DMS 273 (cell line): ENCODE data around the gene ICOSLG.
"Not testable (repeated sequence)": the region's sequence is repeated elsewhere in the genome, so short reads cannot be mapped to it uniquely, and the experiment has no call there.

ENCODE experiments used
- DNase-seq: peaks from one replicate; lab custom pipeline; 2025; ENCODE audit not compliant: unreplicated experiment; lab: John Stamatoyannopoulos, UW

Gene ICOSLG

DNA sequence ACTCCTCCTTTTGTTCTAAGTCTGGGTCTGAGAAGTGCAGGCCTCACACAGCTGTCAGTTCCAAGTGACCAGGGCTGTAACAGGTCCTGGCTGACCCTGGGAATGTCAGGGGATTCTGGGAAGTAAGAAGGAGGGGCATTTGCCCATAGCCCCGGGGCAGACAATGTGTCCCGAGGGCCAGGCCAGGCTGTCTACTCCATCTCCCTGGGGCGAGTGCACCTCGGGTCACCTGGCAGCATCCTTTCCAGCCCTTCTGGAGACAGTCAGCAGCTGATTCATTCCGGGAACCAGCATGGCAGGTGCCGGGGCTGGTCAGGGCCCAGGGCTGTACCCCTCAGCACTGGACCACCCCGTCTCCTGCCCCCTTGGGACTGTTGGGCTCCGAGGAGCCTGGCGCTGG, 13.1 kb downstream of the ICOSLG start:
- DNase-seq = not testable (repeated sequence)

- not testable (repeated sequence) for DNase-seq
These were observed 15.1 kb downstream of the ICOSLG start for GRCh38 chr21:44225605-44226004.

GRCh38 chr21:44223334-44223733, 17.4 kb downstream of the ICOSLG start:
- not testable (repeated sequence) for DNase-seq

DNA sequence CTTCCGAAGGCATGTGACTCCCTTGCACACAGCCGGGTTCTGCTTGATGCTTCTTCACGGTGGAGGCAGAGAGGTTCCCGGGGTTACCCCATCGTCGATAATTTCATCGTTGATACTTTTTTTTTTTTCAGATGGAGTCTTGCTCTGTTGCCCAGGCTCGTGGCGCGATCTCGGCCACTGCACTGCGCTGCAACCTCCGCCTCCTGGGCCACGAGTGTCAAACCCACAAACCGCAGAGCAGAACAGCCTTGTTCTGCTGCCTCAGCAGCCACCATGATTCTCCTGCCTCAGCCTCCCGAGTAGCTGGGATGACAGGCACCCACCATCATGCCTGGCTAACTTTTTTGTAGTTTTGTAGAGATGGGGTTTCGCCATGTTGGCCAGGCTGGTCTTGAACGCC, 20.1 kb downstream of the ICOSLG start:
- not testable (repeated sequence) for DNase-seq

DNA sequence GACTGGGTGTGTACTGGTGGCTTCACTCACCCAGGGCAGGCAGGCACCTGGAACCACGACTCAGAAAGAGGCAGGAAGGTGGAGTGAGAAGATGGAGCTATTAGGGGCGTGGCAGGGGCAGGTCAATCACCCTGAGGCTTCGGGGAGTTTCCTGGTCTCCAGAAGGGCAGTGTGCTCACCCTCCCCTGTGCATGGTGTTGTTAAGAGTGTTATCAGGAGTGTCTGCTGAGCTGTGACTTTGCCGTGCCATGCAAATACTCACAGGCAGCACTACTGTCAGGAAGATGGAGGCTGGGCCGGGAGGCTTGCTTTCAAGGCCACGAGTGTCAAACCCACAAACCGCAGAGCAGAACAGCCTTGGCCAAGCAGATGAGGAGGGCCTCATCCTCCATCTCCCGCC, 22.3 kb downstream of the ICOSLG start:
- not testable (repeated sequence) for DNase-seq

GRCh38 chr21:44211978-44212377, 28.8 kb downstream of the ICOSLG start:
- DNase-seq = not testable (repeated sequence)

GRCh38 chr21:44211574-44211973, 29.2 kb downstream of the ICOSLG start:
- not testable (repeated sequence) for DNase-seq

- not testable (repeated sequence) for DNase-seq
These were observed 32.7 kb downstream of the ICOSLG start for GRCh38 chr21:44207860-44208646.

DNA sequence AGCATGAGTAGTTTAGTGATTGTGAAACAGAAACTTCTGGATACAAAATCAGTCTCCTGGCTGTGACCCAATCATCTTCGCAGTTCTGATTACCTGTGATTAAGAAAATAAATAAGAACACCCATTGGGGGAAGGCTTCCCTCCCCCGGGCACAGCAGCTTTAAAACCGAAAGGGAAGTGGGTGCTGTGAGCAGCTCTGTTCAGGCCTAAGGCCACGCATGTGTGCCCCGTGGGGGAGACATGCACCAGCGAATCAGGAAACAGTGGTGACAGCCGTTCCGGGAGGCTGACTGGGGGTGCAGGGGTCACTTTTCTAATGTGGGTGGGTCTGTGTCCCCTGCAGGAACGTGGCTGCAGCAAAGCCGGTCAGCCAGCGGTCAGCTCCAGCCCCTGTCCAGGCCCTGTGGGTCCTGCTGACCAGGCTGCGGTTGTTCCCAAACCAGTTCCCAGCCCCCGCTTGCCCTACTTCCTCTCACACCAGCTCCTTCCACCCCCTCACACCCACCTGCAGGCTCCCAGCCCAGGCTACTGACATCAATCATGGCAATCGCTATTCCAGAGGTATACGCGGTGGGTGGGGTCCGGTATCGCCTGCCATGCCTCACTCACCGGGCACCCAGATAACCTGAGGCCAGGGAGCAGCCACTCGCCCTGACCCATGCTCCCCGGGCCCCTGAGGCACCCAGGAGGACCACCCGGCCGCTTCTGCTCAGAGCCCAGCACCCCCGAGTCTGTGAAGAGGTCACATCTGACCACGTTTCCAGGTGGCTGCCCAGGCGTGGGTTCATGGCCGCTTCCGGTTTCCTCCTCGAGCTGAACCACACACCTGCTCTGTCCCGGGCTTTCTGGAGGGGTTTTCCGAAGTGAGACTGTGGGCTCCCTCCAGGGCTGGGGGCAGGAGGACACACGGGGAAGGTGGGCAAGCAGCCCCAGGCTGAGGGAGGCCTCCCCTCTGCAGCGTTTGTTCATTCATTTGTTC, 33.8 kb downstream of the ICOSLG start:
- DNase-seq = not testable (repeated sequence)

DNA sequence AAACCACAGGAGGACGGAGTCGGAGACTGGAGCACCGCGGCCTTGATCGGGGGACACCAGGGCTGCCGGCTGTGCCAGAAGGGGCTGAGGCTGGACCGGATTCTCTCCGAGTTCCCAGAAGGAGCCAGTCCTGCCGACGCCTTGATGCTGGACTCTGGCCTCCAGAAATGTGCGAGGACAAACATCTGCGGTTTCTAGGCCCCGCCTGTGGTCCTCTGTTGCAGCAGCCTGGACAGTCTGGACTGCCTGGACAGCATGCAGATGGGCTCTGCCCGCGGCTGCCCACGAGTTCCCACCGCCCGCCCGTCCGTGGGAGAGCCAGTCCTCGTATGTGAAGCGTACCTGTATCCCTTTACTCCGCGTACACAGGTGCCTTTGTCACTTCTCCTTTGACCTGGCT, 34.6 kb downstream of the ICOSLG start:
- not testable (repeated sequence) for DNase-seq

- DNase-seq = not testable (repeated sequence)
These were observed 38.0 kb downstream of the ICOSLG start for GRCh38 chr21:44202590-44203299.

DNA sequence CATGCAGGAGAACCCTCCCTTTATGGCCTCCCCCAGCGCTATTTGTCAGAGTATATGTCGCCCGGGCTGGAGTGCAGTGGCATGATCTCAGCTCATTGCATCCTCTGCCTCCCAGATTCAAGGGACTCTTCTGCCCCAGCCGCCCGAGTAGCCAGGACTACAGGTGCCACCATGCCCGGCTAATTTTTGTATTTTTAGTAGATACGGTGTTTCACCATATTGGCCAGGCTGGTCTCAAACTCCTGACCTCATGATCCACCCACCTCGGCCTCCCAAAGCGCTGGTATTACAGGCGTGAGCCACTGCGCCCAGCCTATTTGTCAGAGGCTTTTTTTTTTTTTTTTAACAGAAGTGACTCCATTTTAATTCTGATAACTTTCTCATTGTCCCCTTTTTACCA, 40.7 kb downstream of the ICOSLG start:
- not testable (repeated sequence) for DNase-seq

- no peak for DNase-seq
These were observed 41.3 kb downstream of the ICOSLG start for GRCh38 chr21:44199448-44199847.

GRCh38 chr21:44197156-44197516, 43.6 kb downstream of the ICOSLG start:
- not testable (repeated sequence) for DNase-seq

GRCh38 chr21:44196212-44197155, 44.3 kb downstream of the ICOSLG start:
- DNase-seq = not testable (repeated sequence)

DNA sequence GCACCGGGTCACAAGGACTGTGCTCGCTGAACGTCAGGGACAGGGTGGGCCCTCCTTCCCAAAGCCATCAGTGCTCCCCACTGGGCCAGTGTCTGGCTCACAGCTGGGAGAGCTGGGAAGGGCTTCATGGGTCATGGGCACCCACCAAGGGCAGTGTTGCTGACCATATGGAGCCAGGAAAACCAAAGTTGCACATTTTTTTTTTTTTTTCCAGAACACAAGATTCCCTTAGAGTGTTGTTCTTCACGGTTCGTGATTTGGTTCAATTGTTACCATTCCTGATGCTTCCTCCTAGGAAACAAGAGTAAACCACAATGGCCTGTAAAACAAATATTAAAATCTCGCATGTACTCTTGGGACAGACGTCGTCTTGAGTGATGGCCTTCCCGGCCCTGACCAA, 45.9 kb downstream of the ICOSLG start:
- not testable (repeated sequence) for DNase-seq

- not testable (repeated sequence) for DNase-seq
These were observed 46.3 kb downstream of the ICOSLG start for GRCh38 chr21:44194451-44194850.

DNA sequence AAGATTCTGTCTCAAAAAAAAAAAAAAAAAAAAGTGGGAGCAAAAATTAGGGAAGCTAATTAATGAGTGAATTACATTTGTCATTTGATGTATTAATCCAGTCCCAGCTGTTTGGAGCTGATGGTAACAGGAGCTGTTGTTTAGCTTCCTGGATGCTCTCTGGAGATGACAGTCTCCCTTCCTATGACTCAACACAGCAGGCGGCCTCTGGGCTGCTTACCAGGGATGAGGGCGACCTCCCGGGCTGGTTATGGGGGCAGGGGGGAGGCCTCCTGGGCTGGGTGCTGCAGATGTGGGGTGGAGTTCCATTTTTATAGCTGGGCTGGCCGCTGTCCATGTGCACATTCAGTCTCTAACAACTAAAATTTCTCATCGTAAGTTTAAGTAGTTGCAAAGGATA, 47.6 kb downstream of the ICOSLG start:
- DNase-seq = not testable (repeated sequence)

DNA sequence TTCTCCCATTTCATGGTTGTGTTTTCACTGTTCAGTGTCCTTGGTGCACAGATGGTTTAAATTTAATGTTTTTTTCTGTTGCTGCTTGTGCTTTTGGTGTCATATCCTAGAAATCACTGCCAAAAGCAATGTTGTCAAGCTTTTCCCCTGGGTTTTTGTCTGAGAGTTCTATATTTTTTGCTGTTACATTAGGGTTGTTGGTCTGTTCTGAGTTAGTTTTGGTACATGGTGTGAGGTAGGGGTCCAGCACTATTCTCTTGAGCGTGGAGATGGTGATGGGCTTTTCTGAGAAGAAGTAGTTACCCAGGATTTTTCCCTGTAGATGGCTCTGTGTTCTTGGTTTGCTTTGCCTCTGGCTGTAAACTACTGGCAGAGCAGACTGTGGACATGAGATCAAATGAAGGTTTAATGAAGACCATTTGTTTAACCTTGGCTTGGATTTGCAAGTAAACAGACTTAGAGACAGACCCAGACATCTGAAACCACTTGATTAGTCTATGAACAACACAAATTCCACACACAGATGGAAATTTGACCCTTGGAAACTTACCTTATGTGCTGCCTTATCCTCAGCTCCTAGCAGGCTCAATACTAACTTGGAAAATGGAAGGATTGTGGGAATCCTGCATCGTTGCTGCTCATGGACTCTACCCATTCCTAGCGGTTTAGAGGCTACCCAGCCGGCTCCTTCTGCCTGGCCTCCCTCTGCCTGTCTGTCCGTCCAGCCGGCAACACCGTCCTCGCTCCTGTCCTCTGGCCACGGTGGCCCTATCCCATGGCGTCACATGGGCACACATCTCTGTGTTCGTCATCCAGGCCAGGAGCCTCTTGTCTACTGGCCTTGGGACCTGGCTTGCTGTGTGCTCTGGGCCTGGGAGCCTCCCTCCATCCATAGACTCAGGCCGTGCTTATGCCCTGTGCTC, 50.1 kb downstream of the ICOSLG start:
- DNase-seq = not testable (repeated sequence)
